ENCODE results near the gene OPCML.

Gene OPCML

DNA sequence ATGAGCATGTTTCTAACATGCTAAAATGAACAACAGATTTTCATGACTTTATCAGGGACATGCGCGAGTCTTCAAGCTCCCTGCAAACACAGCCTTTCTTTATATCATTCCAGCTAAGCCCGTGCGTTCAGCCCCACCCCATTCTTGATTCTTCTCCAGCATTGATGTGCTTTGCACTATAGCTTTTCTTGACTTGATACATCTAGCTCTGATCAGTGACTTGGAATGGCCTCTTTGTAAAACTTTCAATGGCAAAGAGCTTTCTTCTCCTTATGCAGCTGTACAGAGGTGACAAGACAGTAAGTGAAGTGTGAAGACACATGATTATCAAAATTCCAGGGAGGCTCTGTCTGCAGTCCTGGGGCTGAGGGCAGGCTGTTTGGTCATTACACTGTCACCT, 561.0 kb downstream of the OPCML start:
- H3K27ac ChIP-seq: no peak overlapping the region
- TF ChIP-seq, protein P1, sequence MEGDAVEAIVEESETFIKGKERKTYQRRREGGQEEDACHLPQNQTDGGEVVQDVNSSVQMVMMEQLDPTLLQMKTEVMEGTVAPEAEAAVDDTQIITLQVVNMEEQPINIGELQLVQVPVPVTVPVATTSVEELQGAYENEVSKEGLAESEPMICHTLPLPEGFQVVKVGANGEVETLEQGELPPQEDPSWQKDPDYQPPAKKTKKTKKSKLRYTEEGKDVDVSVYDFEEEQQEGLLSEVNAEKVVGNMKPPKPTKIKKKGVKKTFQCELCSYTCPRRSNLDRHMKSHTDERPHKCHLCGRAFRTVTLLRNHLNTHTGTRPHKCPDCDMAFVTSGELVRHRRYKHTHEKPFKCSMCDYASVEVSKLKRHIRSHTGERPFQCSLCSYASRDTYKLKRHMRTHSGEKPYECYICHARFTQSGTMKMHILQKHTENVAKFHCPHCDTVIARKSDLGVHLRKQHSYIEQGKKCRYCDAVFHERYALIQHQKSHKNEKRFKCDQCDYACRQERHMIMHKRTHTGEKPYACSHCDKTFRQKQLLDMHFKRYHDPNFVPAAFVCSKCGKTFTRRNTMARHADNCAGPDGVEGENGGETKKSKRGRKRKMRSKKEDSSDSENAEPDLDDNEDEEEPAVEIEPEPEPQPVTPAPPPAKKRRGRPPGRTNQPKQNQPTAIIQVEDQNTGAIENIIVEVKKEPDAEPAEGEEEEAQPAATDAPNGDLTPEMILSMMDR (conservative IDR thresholded peaks at IDR 0.05): no peak

DNA sequence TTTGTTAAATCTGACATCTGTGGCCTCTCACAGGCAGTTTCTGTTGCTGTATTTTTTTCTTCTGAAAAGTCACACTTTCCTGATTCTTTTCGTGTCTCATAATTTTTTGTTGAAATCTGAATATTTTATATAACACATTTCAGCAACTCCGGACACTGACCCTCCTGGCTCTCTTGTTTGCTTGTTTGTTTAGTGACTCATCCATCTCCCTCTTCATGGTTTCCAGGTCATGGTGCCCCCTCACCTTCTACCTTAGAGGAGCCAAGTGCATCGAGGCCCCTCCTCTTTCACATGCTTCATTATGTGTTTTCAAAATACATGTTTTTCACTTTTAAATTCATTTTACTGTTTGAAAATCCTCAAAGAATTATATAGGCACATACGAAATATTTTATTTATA, 562.4 kb downstream of the OPCML start:
- TF ChIP-seq, protein P1 (conservative IDR thresholded peaks at IDR 0.05): no peak
- no peak overlapping the region for H3K27ac ChIP-seq

DNA sequence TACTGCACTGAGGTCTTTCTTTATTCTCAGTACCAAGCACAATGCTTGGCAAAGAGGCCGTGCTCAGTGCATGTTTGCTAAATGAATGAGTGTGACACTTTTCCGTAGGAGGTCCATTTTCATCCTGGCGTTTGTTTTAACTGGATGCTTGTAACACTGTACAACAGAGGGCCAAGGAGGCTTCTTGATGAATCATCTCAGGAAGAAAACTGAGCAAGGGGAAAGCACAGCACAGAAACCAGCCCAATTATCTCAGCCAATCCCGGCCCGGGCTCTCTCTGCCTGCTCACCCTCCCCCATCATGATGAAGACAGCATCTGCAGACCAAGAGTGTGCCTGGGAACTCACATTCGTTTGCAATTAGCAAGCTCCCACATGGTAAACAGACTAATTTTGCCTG, 570.3 kb downstream of the OPCML start:
- no peak overlapping the region for H3K27ac ChIP-seq

DNA sequence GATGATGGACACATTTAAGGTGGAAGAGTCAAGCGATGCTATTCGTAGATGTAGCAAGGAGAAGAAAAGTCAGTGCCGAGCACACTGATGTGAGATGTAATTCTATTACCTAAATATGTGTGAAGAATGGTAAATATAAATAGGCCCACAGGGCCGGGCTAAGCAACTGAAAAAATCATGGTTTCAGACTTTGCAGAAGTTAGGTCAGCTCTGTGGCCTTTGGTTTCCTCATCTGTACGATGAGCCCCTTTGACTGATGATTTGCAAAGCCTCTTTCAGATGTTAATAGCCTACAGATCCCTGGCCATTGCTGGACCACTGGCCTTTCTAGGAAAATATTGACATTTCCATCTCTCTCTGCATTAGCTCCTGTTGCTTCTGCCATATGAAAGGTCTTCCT, 570.8 kb downstream of the OPCML start:
- H3K27ac ChIP-seq: no peak overlapping the region
- TF ChIP-seq, protein P1 (conservative IDR thresholded peaks at IDR 0.05): no peak

More for the DNA sequence above, 570.3 kb downstream of the OPCML start:
- TF ChIP-seq, protein P1 (conservative IDR thresholded peaks at IDR 0.05): no peak

DNA sequence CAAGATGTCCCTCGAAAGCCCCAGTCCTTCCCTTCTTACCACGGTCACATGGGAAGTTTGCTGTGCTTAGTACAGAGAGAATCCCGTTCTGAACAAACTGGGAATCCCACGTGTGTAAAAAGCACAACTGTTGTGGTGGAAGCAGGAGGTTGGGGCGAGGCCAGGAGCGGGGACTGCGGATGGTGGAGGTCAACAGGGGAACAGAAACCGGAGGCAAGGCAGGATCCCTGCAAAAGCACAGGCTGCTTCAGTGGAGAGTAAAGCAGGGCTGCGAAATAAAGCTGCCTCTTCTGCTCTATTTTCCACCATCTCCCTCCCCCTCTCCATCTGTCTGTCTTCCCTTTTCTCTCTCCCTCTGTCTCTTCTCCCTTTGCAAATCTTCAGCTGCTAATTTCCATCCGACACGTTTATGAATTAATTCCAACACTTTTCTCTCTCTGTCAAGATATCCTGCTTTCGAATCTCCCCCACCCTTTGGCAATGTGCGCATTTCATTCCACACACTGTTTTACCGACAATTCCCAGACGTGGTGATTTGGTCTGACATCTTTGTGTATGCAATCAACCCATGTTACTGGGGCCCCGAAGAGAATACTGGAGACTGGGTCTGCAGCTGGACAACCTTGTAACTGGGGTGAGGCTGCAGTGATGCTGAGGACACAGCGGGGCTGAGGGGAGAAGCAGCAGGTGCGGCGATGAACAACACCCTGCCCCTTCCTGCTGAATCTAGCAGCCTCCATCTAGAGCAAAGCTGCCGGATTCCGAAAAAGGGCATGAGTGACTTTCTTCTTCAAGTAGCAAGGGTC, 571.8 kb downstream of the OPCML start:
- TF ChIP-seq, protein P1 (conservative IDR thresholded peaks at IDR 0.05): no peak
- no peak overlapping the region for H3K27ac ChIP-seq

DNA sequence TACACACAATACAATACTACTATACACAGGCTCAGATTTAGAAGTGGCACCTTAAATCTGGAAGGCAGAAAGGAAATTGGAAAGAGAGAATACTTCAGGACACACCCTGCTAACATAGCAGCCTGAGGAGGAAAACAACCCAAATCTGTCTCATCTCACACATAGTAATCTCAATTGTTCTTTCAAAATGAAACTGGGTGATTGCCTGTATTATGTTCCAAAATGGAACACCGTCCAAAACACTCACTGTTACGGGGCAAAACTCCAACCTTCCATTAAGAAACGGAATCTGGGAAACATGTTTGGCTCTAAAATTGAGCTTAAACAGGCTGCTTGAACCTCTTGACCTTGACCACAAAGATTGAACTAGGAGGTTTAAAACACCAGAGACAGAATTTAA, 572.6 kb downstream of the OPCML start:
- TF ChIP-seq, protein P1 (conservative IDR thresholded peaks at IDR 0.05): no peak

DNA sequence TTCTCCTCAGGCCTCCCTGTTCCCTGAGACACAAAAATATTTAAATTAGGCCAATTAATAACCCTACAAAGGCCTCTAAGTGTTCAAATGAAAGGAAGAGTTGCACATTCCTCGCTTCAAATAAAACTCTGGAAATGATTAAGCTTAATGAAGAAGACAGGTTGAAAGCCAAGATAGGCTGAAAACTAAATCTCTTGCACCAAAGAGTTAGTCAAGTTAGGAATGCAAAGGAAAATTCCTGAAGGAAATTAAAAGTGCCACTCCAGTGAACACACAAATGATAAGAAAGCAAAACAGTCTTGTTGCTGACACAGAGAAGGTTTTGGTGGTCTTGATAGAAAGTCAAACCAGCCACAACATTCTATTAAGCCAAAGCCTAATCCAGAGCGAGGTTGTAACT, 574.4 kb downstream of the OPCML start:
- TF ChIP-seq, protein P1 (conservative IDR thresholded peaks at IDR 0.05): no peak
- no peak overlapping the region for H3K27ac ChIP-seq

More for the DNA sequence above, 572.6 kb downstream of the OPCML start:
- H3K27ac ChIP-seq: no peak overlapping the region

All from VCaP (cell line).